ENCODE results near the gene ST6GALNAC3.
"Not testable (repeated sequence)": the region's sequence is repeated elsewhere in the genome, so short reads cannot be mapped to it uniquely, and the experiment has no call there.

Gene ST6GALNAC3

GRCh38 chr1:76097064-76097463, 22.5 kb downstream of the ST6GALNAC3 start:
- H3K27ac ChIP-seq (ENCODE audit: extremely low read depth, low read depth, low read length); H3K9me3 ChIP-seq (ENCODE audit: control insufficient read depth, insufficient read depth, low read depth, low read length); H3K4me3 ChIP-seq (ENCODE audit: low read depth, low read length); H3K36me3 ChIP-seq (ENCODE audit: control insufficient read depth in 2 of 2, insufficient read depth in 1 of 2, low read length in 2 of 2); H3K4me1 ChIP-seq (ENCODE audit: control insufficient read depth, insufficient read depth, low read length); POLR2A ChIA-PET: not testable (repeated sequence)
- CTCF ChIA-PET, result interaction anchor here (1.3 kb wide), 1 partner anchor 26 kb away, joined by 3 read pairs; no protein-coding TSS in a partner anchor
- peak; percentile 34; the same call in 1 of the 2 replicates for TF ChIP-seq MZF1 (tag by site-specific recombination; IDR thresholded peaks at IDR 0.05; ENCODE audit: borderline replicate concordance)

GRCh38 chr1:76098845-76099244, 24.3 kb downstream of the ST6GALNAC3 start:
- peaks cover 11% of the 10 kb centered on the region for H3K4me1 ChIP-seq (ENCODE audit: control insufficient read depth, insufficient read depth, low read length)
- ChIA-PET POLR2A (no interaction called here), CTCF (interaction anchor here (0.6 kb wide), 1 partner anchor 293 kb away, joined by 3 read pairs; no protein-coding TSS in a partner anchor)
- no peaks in the 10 kb centered on the region for H3K36me3 ChIP-seq (ENCODE audit: control insufficient read depth in 2 of 2, insufficient read depth in 1 of 2, low read length in 2 of 2)
- no peak for TF ChIP-seq ZFP3 (tag by site-specific recombination; IDR thresholded peaks at IDR 0.05; ENCODE audit: low read depth)
- no peak for TF ChIP-seq ZNF571 (tag by site-specific recombination; IDR thresholded peaks at IDR 0.05)
- no peak for TF ChIP-seq KLF8 (tag by site-specific recombination; IDR thresholded peaks at IDR 0.05)
- TF ChIP-seq KLF16 (tag by site-specific recombination; IDR thresholded peaks at IDR 0.05), result no peak
- TF ChIP-seq ZNF2 (tag by site-specific recombination; IDR thresholded peaks at IDR 0.05), result no peak
- no peak for TF ChIP-seq ZNF23 (tag by site-specific recombination; IDR thresholded peaks at IDR 0.05; ENCODE audit: borderline replicate concordance)
- TF ChIP-seq ZNF292 (tag by site-specific recombination; IDR thresholded peaks at IDR 0.05; ENCODE audit: borderline replicate concordance, low read depth), result no peak
- no peak for TF ChIP-seq ZNF449 (tag by site-specific recombination; IDR thresholded peaks at IDR 0.05)
- TF ChIP-seq SCRT1 (tag by site-specific recombination; IDR thresholded peaks at IDR 0.05; ENCODE audit: borderline replicate concordance), result no peak
- TF ChIP-seq ZFP37 (tag by site-specific recombination; IDR thresholded peaks at IDR 0.05), result no peak
- TF ChIP-seq ZNF146 (tag by site-specific recombination; IDR thresholded peaks at IDR 0.05), result no peak
- TF ChIP-seq ZNF645 (tag by site-specific recombination; IDR thresholded peaks at IDR 0.05), result no peak
- no peak for TF ChIP-seq MZF1 (tag by site-specific recombination; IDR thresholded peaks at IDR 0.05; ENCODE audit: borderline replicate concordance)
- TF ChIP-seq SCRT2 (tag by site-specific recombination; IDR thresholded peaks at IDR 0.05), result no peak
- no peak overlapping the region for H3K27ac ChIP-seq (ENCODE audit: extremely low read depth, low read depth, low read length)
- H3K9me3 ChIP-seq (ENCODE audit: control insufficient read depth, insufficient read depth, low read depth, low read length), result no peaks in the 10 kb centered on the region
- no peak overlapping the region for H3K4me3 ChIP-seq (ENCODE audit: low read depth, low read length)

- TF ChIP-seq PRDM6 (tag by site-specific recombination; IDR thresholded peaks at IDR 0.05) (peak; percentile 51; the same call in 1 of the 2 replicates), PRDM4 (tag by site-specific recombination; IDR thresholded peaks at IDR 0.05) (peak; percentile 63; the same call in 1 of the 2 replicates), SP2 (tag by site-specific recombination; IDR thresholded peaks at IDR 0.05) (no peak)
- Histone ChIP-seq H3K4me3 (ENCODE audit: low read depth, low read length) (no peak overlapping the region), H3K36me3 (ENCODE audit: control insufficient read depth in 2 of 2, insufficient read depth in 1 of 2, low read length in 2 of 2) (no peaks in the 10 kb centered on the region), H3K27ac (ENCODE audit: extremely low read depth, low read depth, low read length) (no peak overlapping the region), H3K4me1 (ENCODE audit: control insufficient read depth, insufficient read depth, low read length) (peaks cover 16% of the 10 kb centered on the region), H3K9me3 (ENCODE audit: control insufficient read depth, insufficient read depth, low read depth, low read length) (no peaks in the 10 kb centered on the region)
- ChIA-PET CTCF (interaction anchor here (0.6 kb wide), 1 partner anchor 22 kb away, joined by 3 read pairs; no protein-coding TSS in a partner anchor), POLR2A (interaction anchor here (1.1 kb wide), 1 partner anchor 27 kb away, joined by 3 read pairs; the partner anchor contains the start of gene ST6GALNAC3)
Observed at GRCh38 chr1:76101548-76101947, 27.0 kb downstream of the ST6GALNAC3 start.

All from HEK293 (cell line).